Astrocyte of the spinal cord (primary cell): Measurements from ENCODE around the gene CASK.
A peak's percentile ranks its signal among the peaks of the same experiment; 100 is the strongest.

Experiments used
- DNase-seq: peaks from one replicate; pipeline ENCODE4 v3.0.0; 2011; ENCODE audit warnings: low read depth, low spot score
- H3K4me3 ChIP-seq: 2 replicates; pipeline ENCODE4 v1.5.1; 2011; ENCODE audit warnings: low read depth, mild to moderate bottlenecking, low read length, moderate library complexity
- CTCF ChIP-seq: IDR thresholded peaks from 2 replicates; pipeline ENCODE4 v1.5.1; 2012; ENCODE audit warnings: low read depth, mild to moderate bottlenecking, low read length, inconsistent platforms
- in situ Hi-C: cut with HindIII; loops from 2 replicates; pipeline ENCODE4 v1.10.0; 2017; ENCODE audit warnings: low sequenced_read_pairs

The CASK gene

DNA sequence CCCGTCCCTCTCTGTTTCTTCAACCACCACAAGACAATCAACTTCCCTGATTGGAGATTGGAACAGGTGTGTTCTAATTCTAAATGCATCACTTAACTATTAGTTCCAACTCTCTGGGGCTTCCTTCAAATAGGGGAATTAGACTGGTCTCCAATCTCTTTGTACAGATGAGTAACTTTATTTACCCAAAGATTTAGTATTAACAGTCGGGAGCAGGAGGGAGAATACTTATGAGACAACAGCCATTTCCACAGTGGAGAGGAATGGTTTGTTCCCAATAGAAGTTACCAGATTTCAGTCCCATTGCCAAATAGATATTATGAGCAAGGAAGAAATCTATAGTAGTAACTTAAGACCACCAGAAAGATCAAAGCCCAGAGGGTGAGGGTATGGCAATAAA, 46.2 kb downstream of the CASK start:
- in situ Hi-C loops: no loop called here
- DNase-seq: no peak
- TF ChIP-seq CTCF: no peak
- no peak overlapping the region for H3K4me3 ChIP-seq

DNA sequence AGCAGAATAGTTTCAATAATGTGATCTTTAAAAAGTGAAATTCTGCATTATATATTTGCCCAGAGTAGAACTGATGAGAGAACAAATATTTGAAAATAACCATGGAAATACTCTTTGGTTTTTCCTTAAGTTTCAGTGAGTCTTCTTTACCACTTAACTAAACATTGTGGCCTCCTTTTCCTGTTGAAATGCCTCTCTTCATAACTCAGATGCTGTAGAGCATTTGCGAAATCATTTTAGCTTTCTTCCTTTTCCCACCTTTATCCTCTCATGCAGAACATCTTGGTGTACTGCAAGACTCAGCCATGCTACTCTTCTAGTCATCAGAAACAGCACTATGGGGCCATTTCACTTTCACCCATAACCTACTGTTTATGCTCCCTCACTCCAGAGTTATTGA, 48.2 kb downstream of the CASK start:
- peak; percentile 29 for DNase-seq
- H3K4me3 ChIP-seq: no peak overlapping the region
- in situ Hi-C loops: no loop called here
- no peak for TF ChIP-seq CTCF

GRCh38 chrX:41870719-41871151, 52.6 kb downstream of the CASK start:
- no peak overlapping the region for H3K4me3 ChIP-seq
- TF ChIP-seq CTCF: no peak
- in situ Hi-C loops: no loop called here
- DNase-seq: no peak

DNA sequence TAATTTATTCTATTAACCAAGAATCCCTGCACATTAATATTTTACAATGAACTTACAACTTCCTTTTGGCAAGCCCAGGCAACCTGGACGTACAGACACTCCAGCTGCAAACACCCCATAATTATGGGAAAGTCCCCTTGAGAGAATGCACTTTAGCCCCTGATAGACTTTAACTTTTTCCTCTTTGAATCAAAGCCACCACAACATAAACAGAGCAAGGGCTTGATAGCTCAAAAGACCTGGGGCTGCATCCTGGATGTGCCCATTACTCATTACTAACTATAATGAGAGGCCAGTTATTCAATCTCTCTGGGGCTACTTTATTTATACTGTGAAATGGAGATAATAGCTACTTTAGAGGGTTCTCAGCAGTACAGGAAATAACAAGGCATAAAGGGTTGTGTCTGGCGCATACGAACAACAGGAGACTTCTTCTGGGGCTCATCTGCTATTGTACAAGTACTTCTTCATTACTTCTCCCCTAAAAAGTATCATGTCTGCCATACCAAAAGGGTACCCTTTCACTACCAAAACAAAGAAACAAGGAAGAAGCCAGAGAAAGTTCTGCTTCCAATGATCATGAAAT, 54.9 kb downstream of the CASK start:
- no peak for DNase-seq
- no peak for TF ChIP-seq CTCF
- in situ Hi-C loops: no loop called here
- no peak overlapping the region for H3K4me3 ChIP-seq

DNA sequence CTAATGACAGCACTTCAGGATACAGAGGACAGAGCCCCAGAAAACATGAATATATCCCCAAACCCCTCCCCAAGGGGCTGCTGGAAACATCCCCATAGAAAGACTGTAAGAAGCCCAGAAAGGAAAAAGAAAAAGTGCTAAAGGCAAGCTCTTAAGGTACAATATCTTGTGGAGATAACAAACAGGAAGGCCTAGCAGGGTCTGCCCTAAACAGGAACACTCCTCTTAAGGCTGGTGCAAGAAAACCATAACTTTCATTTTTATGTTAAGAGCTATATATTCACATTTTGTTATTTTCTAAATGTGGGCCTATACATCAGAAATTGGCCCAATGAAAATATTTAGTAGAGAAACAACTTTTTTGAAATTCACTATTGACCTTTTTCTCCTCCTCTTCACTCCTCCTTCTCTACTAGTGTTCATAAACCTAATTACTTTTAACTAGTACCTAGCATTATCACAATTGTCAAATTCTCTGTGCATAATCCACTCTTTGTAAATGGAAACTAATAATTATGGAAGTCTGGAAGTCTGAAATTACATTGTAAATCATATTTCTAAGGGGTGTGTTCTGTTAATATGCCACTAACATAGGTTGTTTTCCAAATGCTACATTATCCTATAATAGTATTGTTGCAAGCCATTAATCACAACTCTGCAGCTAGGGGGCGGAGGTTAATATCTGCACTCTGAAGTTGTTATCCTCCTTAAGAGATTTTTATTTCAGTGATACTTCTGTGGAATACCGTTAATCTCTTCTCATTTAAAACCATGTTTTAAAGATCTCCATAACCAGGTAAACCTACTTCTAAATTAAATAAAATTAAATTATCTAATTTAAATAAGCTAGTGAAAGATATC, 59.8 kb downstream of the CASK start:
- H3K4me3 ChIP-seq: no peak overlapping the region
- no peak for TF ChIP-seq CTCF
- in situ Hi-C loops: no loop called here
- no peak for DNase-seq

DNA sequence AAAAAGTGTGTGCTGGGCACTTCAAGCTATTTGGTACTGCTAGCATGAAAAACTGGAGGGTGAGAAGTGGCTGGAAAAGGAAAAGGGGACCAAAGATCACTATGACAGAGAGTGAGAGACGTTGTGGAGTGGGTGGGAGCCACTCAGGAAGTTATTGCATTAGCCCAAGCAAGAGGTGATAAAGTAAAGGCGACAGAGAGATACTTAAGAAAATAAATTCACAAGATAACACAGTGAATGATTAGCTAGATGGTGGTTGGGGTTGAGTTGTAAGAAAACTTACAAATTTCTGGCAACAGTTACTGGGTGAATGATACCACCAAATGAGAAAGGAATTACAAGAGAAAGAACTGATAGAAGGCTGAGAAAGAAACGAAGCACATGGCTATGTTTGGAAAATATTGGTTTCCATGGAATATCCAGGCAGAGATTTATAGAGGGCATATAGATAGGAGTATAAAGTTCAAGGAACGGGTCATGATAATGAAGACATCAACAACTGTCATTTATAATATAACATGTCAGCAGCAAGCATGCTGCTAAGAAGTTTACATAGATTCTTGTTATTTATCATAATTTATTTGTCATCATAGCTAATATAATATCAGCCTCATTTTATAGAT, 60.7 kb downstream of the CASK start:
- no peak for DNase-seq
- H3K4me3 ChIP-seq: no peak overlapping the region
- in situ Hi-C loops: no loop called here
- no peak for TF ChIP-seq CTCF
